Osteocyte (in vitro differentiated cells): ENCODE data around the gene NDRG2. TPM values are rescaled to one million over a fixed set of nuclear protein-coding genes. Genes with fewer than 3 reads are reported as not detected.

Experiments used
- DNase-seq: peaks from one replicate; pipeline ENCODE4 v3.0.0; 2021; ENCODE audit warnings: mixed read lengths; ENCODE audit not compliant: unreplicated experiment; ENCODE audit errors: extremely low spot score
- H3K27ac Mint-ChIP-seq: one replicate; pipeline ENCODE4 v1.8.0; 2021; ENCODE audit warnings: mild to moderate bottlenecking, mixed read lengths; ENCODE audit not compliant: unreplicated experiment
- H3K27me3 Mint-ChIP-seq: one replicate; pipeline ENCODE4 v1.8.0; 2021; ENCODE audit warnings: mixed read lengths; ENCODE audit not compliant: unreplicated experiment
- H3K36me3 Mint-ChIP-seq: one replicate; pipeline ENCODE4 v1.8.0; 2021; ENCODE audit warnings: mixed read lengths; ENCODE audit not compliant: unreplicated experiment
- H3K4me1 Mint-ChIP-seq: one replicate; pipeline ENCODE4 v1.8.0; 2021; ENCODE audit warnings: mixed read lengths; ENCODE audit not compliant: unreplicated experiment
- H3K4me3 Mint-ChIP-seq: one replicate; pipeline ENCODE4 v1.8.0; 2021; ENCODE audit warnings: mild to moderate bottlenecking, moderate library complexity, mixed read lengths; ENCODE audit not compliant: unreplicated experiment
- H3K9me3 Mint-ChIP-seq: one replicate; pipeline ENCODE4 v1.8.0; 2021; ENCODE audit warnings: mixed read lengths; ENCODE audit not compliant: unreplicated experiment
- total RNA-seq: library from RNA; stranded (reverse); gene quantifications from 2 replicates; pipeline ENCODE4 v1.2.1, GENCODE V29; 2021
- TF ChIP-seq, protein P1 (sequence below): fragments of 200-600 bp; sonication (generic); IDR thresholded peaks from 2 replicates; pipeline ENCODE4 v1.5.0; 2021; ENCODE audit warnings: antibody characterized with exemption, mild to moderate bottlenecking, moderate library complexity

Gene NDRG2
- total RNA-seq, 1 donor from 2014 or later = 8.6 TPM

DNA sequence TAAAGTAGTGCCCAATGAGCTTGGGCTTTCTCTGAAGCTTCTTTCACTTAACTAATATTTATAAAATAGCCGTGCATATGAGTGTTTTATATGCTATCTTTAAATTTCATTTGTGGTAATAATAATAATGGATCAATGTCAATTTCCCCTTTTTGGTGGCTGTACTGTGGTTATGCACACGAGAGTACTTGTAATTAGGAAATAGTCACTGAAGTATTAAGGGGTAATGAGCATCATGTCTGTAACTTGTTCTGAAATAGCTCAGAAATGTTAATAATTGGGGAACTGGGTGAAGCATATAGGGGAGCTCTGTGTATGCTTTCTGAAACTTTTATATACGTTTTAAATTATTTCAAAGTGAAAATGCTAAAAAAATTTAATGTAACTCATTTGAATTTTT is 25.7 kb upstream of the NDRG2 start:
- TF ChIP-seq, protein P1, sequence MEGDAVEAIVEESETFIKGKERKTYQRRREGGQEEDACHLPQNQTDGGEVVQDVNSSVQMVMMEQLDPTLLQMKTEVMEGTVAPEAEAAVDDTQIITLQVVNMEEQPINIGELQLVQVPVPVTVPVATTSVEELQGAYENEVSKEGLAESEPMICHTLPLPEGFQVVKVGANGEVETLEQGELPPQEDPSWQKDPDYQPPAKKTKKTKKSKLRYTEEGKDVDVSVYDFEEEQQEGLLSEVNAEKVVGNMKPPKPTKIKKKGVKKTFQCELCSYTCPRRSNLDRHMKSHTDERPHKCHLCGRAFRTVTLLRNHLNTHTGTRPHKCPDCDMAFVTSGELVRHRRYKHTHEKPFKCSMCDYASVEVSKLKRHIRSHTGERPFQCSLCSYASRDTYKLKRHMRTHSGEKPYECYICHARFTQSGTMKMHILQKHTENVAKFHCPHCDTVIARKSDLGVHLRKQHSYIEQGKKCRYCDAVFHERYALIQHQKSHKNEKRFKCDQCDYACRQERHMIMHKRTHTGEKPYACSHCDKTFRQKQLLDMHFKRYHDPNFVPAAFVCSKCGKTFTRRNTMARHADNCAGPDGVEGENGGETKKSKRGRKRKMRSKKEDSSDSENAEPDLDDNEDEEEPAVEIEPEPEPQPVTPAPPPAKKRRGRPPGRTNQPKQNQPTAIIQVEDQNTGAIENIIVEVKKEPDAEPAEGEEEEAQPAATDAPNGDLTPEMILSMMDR = no peak
- Mint-ChIP-seq H3K27me3 (no peaks in the 10 kb centered on the region), H3K4me3 (no peak overlapping the region)

DNA sequence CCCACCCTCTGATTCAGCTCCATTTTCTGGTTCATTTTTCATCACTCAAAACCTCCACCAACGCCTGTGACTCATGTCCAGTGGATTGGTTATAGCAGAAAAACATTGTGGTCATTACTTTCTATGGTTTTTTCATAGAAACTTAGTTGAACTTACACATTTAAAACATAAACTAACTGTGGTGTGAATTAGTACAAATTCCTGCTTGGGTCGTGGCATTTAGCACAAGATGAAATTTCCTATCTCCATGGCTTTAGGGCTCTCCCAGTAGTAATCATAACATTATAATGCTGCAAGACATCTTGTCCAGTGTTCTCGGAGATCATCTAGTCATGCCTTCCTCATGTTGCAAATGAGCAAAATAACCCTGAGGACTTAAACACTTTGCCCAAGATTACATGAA is 24.4 kb upstream of the NDRG2 start:
- DNase-seq = no peak
- TF ChIP-seq, protein P1 = no peak
- no peaks in the 10 kb centered on the region for H3K36me3 Mint-ChIP-seq
- peak overlapping the region; percentile 29 for H3K27ac Mint-ChIP-seq
- no peaks in the 10 kb centered on the region for H3K9me3 Mint-ChIP-seq
- peaks cover 9% of the 10 kb centered on the region for H3K27me3 Mint-ChIP-seq
- H3K4me3 Mint-ChIP-seq = no peak overlapping the region
- H3K4me1 Mint-ChIP-seq = peaks cover 13% of the 10 kb centered on the region

More for the DNA sequence above, 25.7 kb upstream of the NDRG2 start:
- Mint-ChIP-seq H3K36me3 (no peaks in the 10 kb centered on the region), H3K27ac (no peak overlapping the region), H3K9me3 (no peaks in the 10 kb centered on the region), H3K4me1 (peaks cover 8% of the 10 kb centered on the region)
- no peak for DNase-seq

DNA sequence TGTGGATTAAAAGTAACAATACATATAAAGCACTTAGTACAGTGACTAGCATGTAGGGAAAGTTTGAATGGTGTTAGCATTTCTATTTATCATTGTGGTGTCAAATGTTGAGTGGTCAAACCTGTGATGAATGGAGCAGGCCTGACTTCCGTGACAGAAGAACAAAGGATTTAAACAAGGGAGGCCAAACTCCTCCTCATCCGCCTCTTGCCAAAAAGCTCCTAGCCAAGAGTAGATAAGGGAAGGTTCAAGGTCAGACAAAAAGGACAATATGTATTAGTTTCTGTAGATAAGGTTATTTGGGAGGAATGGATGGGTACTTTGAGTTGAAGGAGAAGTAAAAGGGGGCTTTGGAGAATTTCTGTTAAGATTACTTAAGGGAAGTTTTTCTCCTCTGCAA is 23.8 kb upstream of the NDRG2 start:
- Mint-ChIP-seq H3K27ac (no peak overlapping the region), H3K4me1 (peaks cover 16% of the 10 kb centered on the region), H3K36me3 (no peaks in the 10 kb centered on the region), H3K9me3 (no peaks in the 10 kb centered on the region), H3K27me3 (peaks cover 10% of the 10 kb centered on the region), H3K4me3 (no peak overlapping the region)
- no peak for DNase-seq
- TF ChIP-seq, protein P1 = no peak

DNA sequence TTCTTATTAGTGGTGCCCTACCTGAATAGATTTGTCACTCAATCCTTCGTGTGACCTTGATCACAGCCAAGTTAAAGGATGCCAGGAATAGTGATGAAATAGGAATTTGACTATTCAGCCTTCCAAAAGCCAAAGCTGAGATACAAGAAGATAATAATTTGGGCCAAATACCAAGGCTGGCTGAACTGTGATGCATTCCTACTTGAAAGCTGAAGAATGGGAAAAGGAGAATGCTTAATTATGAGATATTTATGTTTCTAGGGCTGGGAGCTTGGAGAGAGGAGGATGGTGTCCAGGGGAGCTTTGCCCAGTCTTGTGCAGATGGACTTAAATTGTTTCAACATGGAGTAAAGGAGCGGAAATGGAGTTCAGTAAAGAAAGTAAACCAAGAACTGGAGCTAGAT is 22.5 kb upstream of the NDRG2 start:
- TF ChIP-seq, protein P1 = no peak
- H3K36me3 Mint-ChIP-seq = no peaks in the 10 kb centered on the region
- H3K27ac Mint-ChIP-seq = no peak overlapping the region
- peaks cover 13% of the 10 kb centered on the region for H3K27me3 Mint-ChIP-seq
- no peaks in the 10 kb centered on the region for H3K9me3 Mint-ChIP-seq
- no peak overlapping the region for H3K4me3 Mint-ChIP-seq
- peaks cover 29% of the 10 kb centered on the region for H3K4me1 Mint-ChIP-seq
- no peak for DNase-seq

DNA sequence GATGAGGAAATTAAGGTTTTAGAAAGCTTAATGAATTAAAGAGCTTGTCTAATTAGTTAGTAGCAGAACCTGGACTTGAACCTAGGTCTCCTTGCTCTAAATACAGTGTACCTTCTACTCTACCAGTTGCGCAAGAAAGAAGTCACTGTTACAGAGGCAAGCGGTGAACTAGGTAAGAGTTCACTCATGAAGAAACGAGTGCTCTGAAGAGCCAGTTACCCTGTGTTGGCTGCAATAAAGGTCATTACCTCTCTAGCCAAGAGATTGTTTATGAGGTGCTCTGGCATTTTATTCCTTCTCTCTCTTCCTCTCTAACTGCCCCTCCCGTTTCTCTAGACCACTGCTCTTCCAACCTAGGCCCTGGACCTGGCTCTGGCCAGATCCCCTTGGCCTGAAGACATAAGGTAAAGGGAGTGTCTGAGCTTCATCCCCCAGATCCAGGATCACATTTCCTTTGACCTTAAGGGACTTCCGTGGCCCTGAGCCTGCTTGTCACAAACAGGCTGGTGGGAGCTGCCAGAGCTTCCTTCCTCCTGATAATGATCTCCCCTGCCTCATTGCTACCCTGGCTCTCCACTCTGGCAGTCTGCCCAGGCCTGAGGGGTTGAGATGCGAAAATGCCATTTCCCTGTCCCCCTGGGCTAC is 19.2 kb upstream of the NDRG2 start:
- TF ChIP-seq, protein P1 = no peak
- H3K9me3 Mint-ChIP-seq = no peaks in the 10 kb centered on the region
- no peak overlapping the region for H3K27ac Mint-ChIP-seq
- no peak overlapping the region for H3K4me3 Mint-ChIP-seq
- H3K27me3 Mint-ChIP-seq = peaks cover 15% of the 10 kb centered on the region
- DNase-seq = no peak
- peaks cover 32% of the 10 kb centered on the region for H3K4me1 Mint-ChIP-seq
- H3K36me3 Mint-ChIP-seq = no peaks in the 10 kb centered on the region
